A549 (cell line): ENCODE results near the gene RAPH1. TPM values are rescaled to one million over a fixed set of nuclear protein-coding genes. Genes with fewer than 3 reads are reported as not detected.

ENCODE experiments used
- ATAC-seq, 2 experiments: fragments of 200-7000 bp in 1 of 2; fragments of >200 bp in 1 of 2; cut with Nextera tagmentation in 1 of 2; cut with Tn5 transposase in 1 of 2; 3 replicates each; pipeline versions ENCODE4 v1.8.0 to v1.9.1; 2018 to 2020; ENCODE audit warnings: mild to moderate bottlenecking in 1 of 2, moderate library complexity in 1 of 2
- CTCF ChIA-PET: fragments of 300-600 bp; sonication (Branson Sonifier 250); formaldehyde crosslinking; extraction: SDS; loops from one replicate; lab custom pipeline; 2021; ENCODE audit warnings: antibody characterized with exemption, inconsistent platforms; lab: Yijun Ruan, JAX
- POLR2A ChIA-PET: fragments of 350-600 bp; formaldehyde crosslinking; extraction: SDS; loops from one replicate; lab custom pipeline; 2021; ENCODE audit warnings: antibody characterized with exemption, inconsistent platforms; lab: Yijun Ruan, JAX
- DNase-seq, 2 experiments: peaks; one replicate each; pipeline versions ENCODE4 v3.0.0 to v3.0.0-alpha.2; 2011 to 2016; ENCODE audit warnings: low read depth in 1 of 2, low spot score in 1 of 2
- FAIRE-seq: peaks from 2 replicates; lab custom pipeline; 2011; peaks lifted over from hg19 to GRCh38; lab: Jason Lieb, UNC
- H3K27ac ChIP-seq, 2 experiments: fragments of >200 bp; sonication (Bioruptor Twin); formaldehyde crosslinking; 3 replicates each; pipeline ENCODE4 v1.5.1; 2016 to 2017
- H3K4me1 ChIP-seq: fragments of >200 bp; sonication (Bioruptor Twin); formaldehyde crosslinking; 3 replicates; pipeline ENCODE4 v1.6.1; 2016
- H3K4me2 ChIP-seq: fragments of >200 bp; sonication (Bioruptor Twin); formaldehyde crosslinking; 3 replicates; pipeline ENCODE4 v1.6.1; 2016
- H3K4me3 ChIP-seq: fragments of >200 bp; sonication (Bioruptor Twin); formaldehyde crosslinking; 3 replicates; pipeline ENCODE4 v1.5.1; 2016
- H3K9me3 ChIP-seq: fragments of >200 bp; sonication (Bioruptor Twin); formaldehyde crosslinking; 3 replicates; pipeline ENCODE4 v1.6.1; 2016
- CBX2 ChIP-seq: fragments of 200-600 bp; sonication (generic); IDR thresholded peaks from 2 replicates; pipeline ENCODE4 v1.6.1; 2016; ENCODE audit warnings: low read depth, mild to moderate bottlenecking, borderline replicate concordance
- CBX8 ChIP-seq: fragments of 200-600 bp; sonication (generic); IDR thresholded peaks from 2 replicates; pipeline ENCODE4 v1.6.1; 2016
- CEBPB ChIP-seq, 2 experiments: fragments of >200 bp in 1 of 2; sonication (Bioruptor Twin) in 1 of 2; formaldehyde crosslinking in 1 of 2; IDR thresholded peaks; 2 replicates each; pipeline ENCODE4 v1.6.1; 2012 to 2016
- CHD4 ChIP-seq: fragments of 200-600 bp; sonication (generic); IDR thresholded peaks from 2 replicates; pipeline ENCODE4 v1.6.1; 2016; ENCODE audit warnings: antibody characterized with exemption, mild to moderate bottlenecking, borderline replicate concordance
- EHF ChIP-seq: fragments of 250-450 bp; sonication (Bioruptor Pico); IDR thresholded peaks from 2 replicates; pipeline ENCODE4 v1.5.0; 2020; ENCODE audit warnings: mild to moderate bottlenecking
- ESRRA ChIP-seq: fragments of 150-350 bp; IDR thresholded peaks from 2 replicates; pipeline ENCODE4 v1.6.1; 2014; ENCODE audit warnings: mild to moderate bottlenecking, low read length, borderline replicate concordance
- FOSB ChIP-seq: fragments of 250-450 bp; sonication (Bioruptor Pico); IDR thresholded peaks from 2 replicates; pipeline ENCODE4 v1.5.0; 2020; ENCODE audit warnings: mild to moderate bottlenecking, moderate library complexity
- FOSL2 ChIP-seq, 2 experiments: fragments of 450-650 bp in 1 of 2; fragments of >200 bp in 1 of 2; sonication (Bioruptor Twin) in 1 of 2; formaldehyde crosslinking; IDR thresholded peaks; 2 replicates each; pipeline versions ENCODE4 v1.5.0 to v1.6.1; 2016 to 2020; ENCODE audit warnings: mild to moderate bottlenecking in 1 of 2, moderate library complexity in 1 of 2
- HDAC2 ChIP-seq: fragments of 200-600 bp; sonication (generic); IDR thresholded peaks from 2 replicates; pipeline ENCODE4 v1.6.1; 2016
- HES2 ChIP-seq: fragments of >200 bp; sonication (Bioruptor Twin); formaldehyde crosslinking; IDR thresholded peaks from 2 replicates; pipeline ENCODE4 v1.6.1; 2016
- HOXA7 ChIP-seq: fragments of 250-450 bp; sonication (Bioruptor Pico); IDR thresholded peaks from 2 replicates; pipeline ENCODE4 v1.5.0; 2020; ENCODE audit warnings: mild to moderate bottlenecking, moderate library complexity
- HOXB13 ChIP-seq: fragments of 250-450 bp; sonication (Bioruptor Pico); IDR thresholded peaks from 2 replicates; pipeline ENCODE4 v1.5.0; 2020; ENCODE audit warnings: low read depth, mild to moderate bottlenecking, moderate library complexity
- KDM1A ChIP-seq: fragments of 200-600 bp; sonication (generic); IDR thresholded peaks from 2 replicates; pipeline ENCODE4 v1.6.1; 2016; ENCODE audit warnings: low read depth, mild to moderate bottlenecking
- KDM5A ChIP-seq: fragments of 200-600 bp; sonication (generic); IDR thresholded peaks from 2 replicates; pipeline ENCODE4 v1.6.1; 2016; ENCODE audit warnings: antibody characterized with exemption, mild to moderate bottlenecking
- MAFK ChIP-seq: fragments of 450-650 bp; IDR thresholded peaks from 2 replicates; pipeline ENCODE4 v1.6.1; 2014; ENCODE audit not compliant: partially characterized antibody
- MAZ ChIP-seq: fragments of 150-350 bp; IDR thresholded peaks from 2 replicates; pipeline ENCODE4 v1.6.1; 2014; ENCODE audit warnings: antibody characterized with exemption, low read depth, low read length, borderline replicate concordance
- NFE2L2 ChIP-seq: fragments of 150-350 bp; conservative IDR thresholded peaks from 2 replicates; pipeline ENCODE4 v1.6.1; 2014; ENCODE audit warnings: low read length
- NPAS2 ChIP-seq: fragments of 250-450 bp; sonication (Bioruptor Pico); IDR thresholded peaks from 2 replicates; pipeline ENCODE4 v1.8.0; 2022; ENCODE audit warnings: mild to moderate bottlenecking, moderate library complexity, borderline replicate concordance
- PBX3 ChIP-seq: IDR thresholded peaks from 2 replicates; pipeline ENCODE4 v1.6.1; 2012
- PHF8 ChIP-seq: fragments of 200-600 bp; sonication (generic); IDR thresholded peaks from 2 replicates; pipeline ENCODE4 v1.6.1; 2016; ENCODE audit warnings: low read depth, mild to moderate bottlenecking, antibody characterized with exemption, moderate library complexity, borderline replicate concordance
- POLR2A ChIP-seq: IDR thresholded peaks from 2 replicates; pipeline ENCODE4 v1.6.1; 2012; ENCODE audit warnings: mild to moderate bottlenecking, low read length
- POLR2AphosphoS2 ChIP-seq: conservative IDR thresholded peaks from 2 replicates; pipeline ENCODE4 v1.6.1; 2012; ENCODE audit warnings: low read length, improper control_type of control experiment, inconsistent platforms
- RCOR1 ChIP-seq: fragments of 150-350 bp; IDR thresholded peaks from 2 replicates; pipeline ENCODE4 v1.6.1; 2014; ENCODE audit warnings: antibody characterized with exemption, low read length, low read depth
- TFCP2L1 ChIP-seq: fragments of 250-450 bp; sonication (Bioruptor Pico); IDR thresholded peaks from 2 replicates; pipeline ENCODE4 v1.5.0; 2021; ENCODE audit warnings: mild to moderate bottlenecking
- WGBS: methylation state at CpG from one replicate; pipeline ENCODE4 v1.1.6; 2017; ENCODE audit errors: missing lambda C conversion rate; 5-methylcytosine and 5-hydroxymethylcytosine counted together
- polyA plus RNA-seq, 4 experiments: library from polyadenylated mRNA; depleted of rRNA in 3 of 4; stranded (reverse); fragments of >200 nt; fragmentation: RNase III in 1 of 4; extraction: RNeasy Plus Mini Kit Qiagen cat#74134 plus additional on column Dnase treatment in 1 of 4; gene quantifications; 2 replicates in 3 of 4; 3 replicates in 1 of 4; pipeline ENCODE4 v1.2.3, GENCODE V29; 2011 to 2017

RAPH1 gene
- polyA plus RNA-seq, 2 of the 4 experiments (the other 2 are of a cell fraction): 6.3 to 7.3 TPM

GRCh38 chr2:203346612-203347011 is 188.5 kb downstream of the RAPH1 start:
- no peak overlapping the region for H3K4me2 ChIP-seq
- DNase-seq: no peak
- TF ChIP-seq FOSB (no peak), PHF8 (no peak), KDM5A (no peak), POLR2AphosphoS2 (no peak), POLR2A (no peak), MAZ (no peak), CBX2 (no peak), KDM1A (no peak), NPAS2 (CRISPR knock-in tag) (no peak), RCOR1 (no peak), CEBPB (IDR thresholded peaks at IDR 0.05) (no peak), HOXA7 (CRISPR knock-in tag) (no peak), PBX3 (no peak), NFE2L2 (no peak), HES2 (no peak), HOXB13 (CRISPR knock-in tag) (no peak), EHF (CRISPR knock-in tag) (no peak), ESRRA (no peak), CHD4 (no peak), CBX8 (no peak)
- no peaks in the 10 kb centered on the region for H3K9me3 ChIP-seq
- WGBS: 86% methylated on average over 1 of the region's 1 CpG
- no peak for FAIRE-seq
- ChIA-PET CTCF (interaction anchor here (0.7 kb wide), 1 partner anchor 123 kb away, joined by 3 read pairs; no protein-coding TSS in a partner anchor), POLR2A (no interaction called here)
- H3K27ac ChIP-seq: no peak overlapping the region
- ATAC-seq: no peak
- H3K4me3 ChIP-seq: no peak overlapping the region
- H3K4me1 ChIP-seq: peaks cover 21% of the 10 kb centered on the region

- Histone ChIP-seq H3K4me2 (no peak overlapping the region), H3K4me3 (no peak overlapping the region), H3K9me3 (no peaks in the 10 kb centered on the region), H3K27ac (no peak overlapping the region), H3K4me1 (peaks cover 38% of the 10 kb centered on the region)
- ATAC-seq: no peak
- DNase-seq: no peak
- ChIA-PET CTCF (interaction anchor here (0.7 to 1.0 kb wide), 2 partner anchors 45 to 109 kb away, joined by 3 to 5 read pairs; no protein-coding TSS in a partner anchor), POLR2A (no interaction called here)
- no peak for TF ChIP-seq ESRRA
- TF ChIP-seq TFCP2L1 (CRISPR knock-in tag): no peak
- peak; percentile 74 for TF ChIP-seq MAFK
- TF ChIP-seq CBX2: no peak
- no peak for TF ChIP-seq HDAC2
- no peak for TF ChIP-seq FOSL2 (IDR thresholded peaks at IDR 0.05)
- TF ChIP-seq FOSL2 (CRISPR knock-in tag; IDR thresholded peaks at IDR 0.05): no peak
- 94% methylated on average over 12 of the region's 12 CpGs for WGBS
- no peak for FAIRE-seq
Measured at GRCh38 chr2:203344667-203345066, 190.4 kb downstream of the RAPH1 start.

Other genes starting within 250 kb of the RAPH1 start
- 46.3 and 51.1 TPM in 2 replicates for gene ABI2, start 206.9 kb downstream of the RAPH1 start, polyA plus RNA-seq (2011; rRNA removed)
- 36.2 to 43.5 TPM (median 41.4 TPM) in 3 replicates for gene ABI2, start 206.9 kb downstream of the RAPH1 start, polyA plus RNA-seq (2017; fragmentation: RNase III; extraction: RNeasy Plus Mini Kit Qiagen cat#74134 plus additional on column Dnase treatment)
- not detected in 2 replicates for gene CD28, start 171.3 kb upstream of the RAPH1 start, polyA plus RNA-seq (2011; rRNA removed)
- gene CD28, start 171.3 kb upstream of the RAPH1 start, polyA plus RNA-seq (2017; fragmentation: RNase III; extraction: RNeasy Plus Mini Kit Qiagen cat#74134 plus additional on column Dnase treatment): not detected in 3 replicates